Activated naive CD4-positive, alpha-beta T cell treated with anti-CD3 and anti-CD28 coated beads, Interleukin-2, amount 10 ng/mL, durations not matched to agents 7 days and 5 days (primary cell): ENCODE data around the gene ZBED4.

Experiments used
- CTCF ChIA-PET: fragments of 350-600 bp; sonication (Branson Sonifier 250); formaldehyde crosslinking; loops from one replicate; lab custom pipeline; 2021; ENCODE audit warnings: antibody characterized with exemption; lab: Charles Lee
- DNase-seq: peaks from one replicate; pipeline ENCODE4 v3.0.0-alpha.2; 2020
- H3K27ac Mint-ChIP-seq: one replicate; pipeline ENCODE4 v1.8.0; 2021; ENCODE audit warnings: mild to moderate bottlenecking, moderate library complexity, mixed read lengths
- H3K27me3 Mint-ChIP-seq: one replicate; pipeline ENCODE4 v1.8.0; 2021; ENCODE audit warnings: mild to moderate bottlenecking, mixed read lengths
- H3K36me3 Mint-ChIP-seq: one replicate; pipeline ENCODE4 v1.8.0; 2021; ENCODE audit warnings: mixed read lengths
- H3K4me1 Mint-ChIP-seq: one replicate; pipeline ENCODE4 v1.8.0; 2021; ENCODE audit warnings: mixed read lengths
- H3K4me3 Mint-ChIP-seq: one replicate; pipeline ENCODE4 v1.8.0; 2021; ENCODE audit warnings: mild to moderate bottlenecking, moderate library complexity, mixed read lengths
- H3K9me3 Mint-ChIP-seq: one replicate; pipeline ENCODE4 v1.8.0; 2021; ENCODE audit warnings: mixed read lengths

Gene ZBED4

GRCh38 chr22:49823289-49824045 is 30.2 kb upstream of the ZBED4 start:
- peaks cover 43% of the 10 kb centered on the region for H3K4me1 Mint-ChIP-seq
- CTCF ChIA-PET: no interaction called here
- no peak overlapping the region for H3K4me3 Mint-ChIP-seq
- peaks cover 54% of the 10 kb centered on the region for H3K36me3 Mint-ChIP-seq
- H3K9me3 Mint-ChIP-seq: no peaks in the 10 kb centered on the region
- no peak for DNase-seq
- peak overlapping the region; percentile 37 for H3K27ac Mint-ChIP-seq
- H3K27me3 Mint-ChIP-seq: no peaks in the 10 kb centered on the region

GRCh38 chr22:49824185-49824925 is 29.3 kb upstream of the ZBED4 start:
- H3K4me1 Mint-ChIP-seq: peaks cover 51% of the 10 kb centered on the region
- peak overlapping the region; percentile 40 for H3K4me3 Mint-ChIP-seq
- peak overlapping the region; percentile 67 for H3K27ac Mint-ChIP-seq
- CTCF ChIA-PET: no interaction called here
- DNase-seq: no peak
- no peaks in the 10 kb centered on the region for H3K27me3 Mint-ChIP-seq
- H3K9me3 Mint-ChIP-seq: no peaks in the 10 kb centered on the region
- H3K36me3 Mint-ChIP-seq: peaks cover 45% of the 10 kb centered on the region

DNA sequence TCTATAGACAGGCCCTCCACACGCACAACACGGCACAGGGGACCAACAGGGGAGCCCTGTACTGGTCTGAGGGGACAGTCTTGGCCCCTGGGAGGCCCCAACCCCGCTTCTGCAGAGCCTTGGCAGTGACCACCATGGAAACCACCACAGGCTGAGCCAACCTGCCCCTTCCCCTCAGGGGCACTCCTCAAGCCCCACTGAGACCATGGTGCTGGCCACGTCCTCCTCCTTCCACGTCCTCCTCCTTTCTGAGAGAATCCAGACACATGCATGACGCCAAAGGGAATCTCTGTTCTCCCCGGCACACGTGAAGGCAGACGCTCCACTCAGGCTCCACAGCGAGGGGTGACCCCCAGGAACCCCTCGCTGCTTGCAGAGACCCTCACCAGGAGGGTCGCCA is 28.7 kb upstream of the ZBED4 start:
- DNase-seq: no peak
- H3K36me3 Mint-ChIP-seq: peaks cover 44% of the 10 kb centered on the region
- peaks cover 56% of the 10 kb centered on the region for H3K4me1 Mint-ChIP-seq
- H3K4me3 Mint-ChIP-seq: peak overlapping the region; percentile 91
- CTCF ChIA-PET: no interaction called here
- H3K27ac Mint-ChIP-seq: peak overlapping the region; percentile 19
- H3K27me3 Mint-ChIP-seq: no peaks in the 10 kb centered on the region
- H3K9me3 Mint-ChIP-seq: no peaks in the 10 kb centered on the region

DNA sequence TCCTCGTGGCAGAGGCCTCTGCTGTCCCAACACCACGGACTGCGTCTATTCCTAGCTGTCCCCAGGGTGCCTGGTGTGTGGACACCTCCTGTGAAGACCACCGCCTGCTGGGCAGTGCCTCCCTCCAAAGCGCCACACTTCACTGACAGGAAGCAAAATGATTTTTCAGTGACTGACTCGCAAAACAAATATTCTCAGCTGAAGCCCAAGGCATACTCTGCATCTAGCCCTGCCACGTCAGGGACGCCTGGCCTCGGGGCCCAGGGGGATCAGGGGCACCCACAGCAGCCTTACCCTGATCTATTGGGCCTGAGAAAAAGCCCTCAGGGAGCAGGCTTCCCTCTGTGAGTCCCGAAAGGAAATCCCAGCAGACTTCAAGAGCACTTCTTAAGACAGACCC is 28.2 kb upstream of the ZBED4 start:
- DNase-seq: no peak
- Mint-ChIP-seq H3K4me3 (peak overlapping the region; percentile 91), H3K9me3 (no peaks in the 10 kb centered on the region), H3K4me1 (peaks cover 60% of the 10 kb centered on the region), H3K27me3 (no peaks in the 10 kb centered on the region), H3K36me3 (peaks cover 41% of the 10 kb centered on the region), H3K27ac (peak overlapping the region; percentile 95)
- CTCF ChIA-PET: no interaction called here

- Mint-ChIP-seq H3K36me3 (peaks cover 37% of the 10 kb centered on the region), H3K4me3 (peak overlapping the region; percentile 91), H3K27ac (peak overlapping the region; percentile 95), H3K27me3 (peaks cover 4% of the 10 kb centered on the region), H3K9me3 (peaks cover 3% of the 10 kb centered on the region), H3K4me1 (peaks cover 57% of the 10 kb centered on the region)
- DNase-seq: peak; percentile 70
- CTCF ChIA-PET: interaction anchor here (0.9 kb wide), 1 partner anchor 13 kb away, joined by 3 read pairs; no protein-coding TSS in a partner anchor
These were observed 27.6 kb upstream of the ZBED4 start for GRCh38 chr22:49825944-49826602.

- CTCF ChIA-PET: interaction anchor here (0.9 kb wide), 1 partner anchor 13 kb away, joined by 3 read pairs; no protein-coding TSS in a partner anchor
- peak overlapping the region; percentile 91 for H3K4me3 Mint-ChIP-seq
- H3K27me3 Mint-ChIP-seq: peaks cover 11% of the 10 kb centered on the region
- H3K36me3 Mint-ChIP-seq: peaks cover 38% of the 10 kb centered on the region
- peaks cover 62% of the 10 kb centered on the region for H3K4me1 Mint-ChIP-seq
- peak; percentile 64 for DNase-seq
- H3K9me3 Mint-ChIP-seq: peaks cover 4% of the 10 kb centered on the region
- peak overlapping the region; percentile 95 for H3K27ac Mint-ChIP-seq
These were observed 26.9 kb upstream of the ZBED4 start for GRCh38 chr22:49826603-49827270.

GRCh38 chr22:49827271-49827852 is 26.3 kb upstream of the ZBED4 start:
- Mint-ChIP-seq H3K27me3 (peaks cover 15% of the 10 kb centered on the region), H3K9me3 (peaks cover 4% of the 10 kb centered on the region), H3K27ac (peak overlapping the region; percentile 72), H3K4me1 (peaks cover 60% of the 10 kb centered on the region), H3K4me3 (peak overlapping the region; percentile 59), H3K36me3 (peaks cover 34% of the 10 kb centered on the region)
- DNase-seq: peak; percentile 36
- CTCF ChIA-PET: no interaction called here

GRCh38 chr22:49827853-49828598 is 25.6 kb upstream of the ZBED4 start, which contains the start of gene BRD1:
TSS of gene BRD1 (minus strand) at chr22:49827873. CDS start at chr22:49824317, 3,556 bp downstream.
- Mint-ChIP-seq H3K9me3 (peaks cover 4% of the 10 kb centered on the region), H3K4me1 (peaks cover 56% of the 10 kb centered on the region), H3K27ac (peak within 1 kb of the TSS; percentile 97), H3K27me3 (peaks cover 15% of the 10 kb centered on the region), H3K36me3 (peaks cover 28% of the 10 kb centered on the region), H3K4me3 (peak within 1 kb of the TSS; percentile 91)
- CTCF ChIA-PET: no interaction called here
- DNase-seq: peak; percentile 66

DNA sequence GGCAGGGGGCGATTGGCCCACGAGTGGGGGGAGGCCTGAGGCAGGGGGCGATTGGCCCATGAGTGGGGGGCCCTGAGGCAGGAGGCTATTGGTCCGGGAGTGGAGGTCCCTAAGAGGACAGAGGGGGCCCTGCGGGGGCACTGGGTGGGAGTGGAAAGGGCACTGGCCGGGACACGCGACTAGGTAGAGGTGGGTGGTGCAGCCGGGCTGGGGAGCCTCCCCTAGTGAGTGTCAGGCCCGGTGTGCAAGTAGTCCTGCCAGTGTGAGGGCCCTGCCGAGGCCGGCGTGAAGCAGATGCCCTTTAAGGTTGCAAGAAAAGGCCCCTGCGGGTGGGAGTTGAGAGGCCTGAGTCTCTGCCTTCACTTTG is 25.1 kb upstream of the ZBED4 start:
- H3K27ac Mint-ChIP-seq: peak overlapping the region; percentile 97
- DNase-seq: no peak
- H3K9me3 Mint-ChIP-seq: peaks cover 4% of the 10 kb centered on the region
- H3K27me3 Mint-ChIP-seq: peaks cover 18% of the 10 kb centered on the region
- peak overlapping the region; percentile 70 for H3K4me3 Mint-ChIP-seq
- peaks cover 54% of the 10 kb centered on the region for H3K4me1 Mint-ChIP-seq
- CTCF ChIA-PET: no interaction called here
- H3K36me3 Mint-ChIP-seq: peaks cover 26% of the 10 kb centered on the region

DNA sequence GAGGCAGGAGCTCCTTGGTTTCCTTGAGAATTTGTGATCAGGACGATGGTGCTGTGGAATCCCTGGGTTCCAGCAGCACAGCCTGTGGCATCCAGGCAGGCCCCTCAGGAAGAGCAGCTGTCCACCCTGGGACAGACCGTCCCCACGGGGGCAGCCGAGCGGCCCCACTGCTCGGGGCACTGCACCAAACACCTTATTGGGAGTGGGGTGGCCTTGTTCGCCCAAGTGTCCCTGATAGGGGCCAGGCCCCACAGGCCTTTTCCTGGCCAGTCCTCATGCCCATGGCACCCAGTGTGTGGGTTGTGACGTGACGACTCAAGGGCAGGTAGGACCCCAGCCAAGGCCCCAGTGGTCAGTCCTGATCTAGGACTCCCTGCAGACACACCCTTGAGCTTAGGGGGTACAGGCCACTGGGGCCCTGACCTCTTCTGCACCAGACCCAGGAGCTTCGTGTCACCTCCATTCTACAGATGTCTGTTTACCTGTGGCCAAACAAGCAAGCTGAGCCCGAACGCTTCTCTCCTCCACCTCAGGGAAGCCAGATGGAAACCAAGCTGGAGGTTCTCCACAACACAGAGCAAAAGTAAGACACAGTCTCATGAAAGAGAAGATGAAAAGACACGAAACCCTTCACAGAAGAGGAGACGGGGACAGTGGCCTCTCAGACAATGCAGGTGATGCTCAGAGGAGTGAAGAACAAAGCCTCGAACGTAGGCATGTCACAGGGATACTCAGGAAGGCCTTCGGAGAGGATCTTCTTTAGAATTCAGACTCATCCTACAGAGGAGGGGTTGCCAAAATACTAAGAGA is 24.4 kb upstream of the ZBED4 start:
- Mint-ChIP-seq H3K9me3 (peaks cover 4% of the 10 kb centered on the region), H3K27me3 (peaks cover 21% of the 10 kb centered on the region), H3K27ac (peak overlapping the region; percentile 97), H3K4me1 (peaks cover 48% of the 10 kb centered on the region), H3K36me3 (peaks cover 20% of the 10 kb centered on the region), H3K4me3 (peak overlapping the region; percentile 70)
- CTCF ChIA-PET: no interaction called here
- DNase-seq: peak; percentile 46

DNA sequence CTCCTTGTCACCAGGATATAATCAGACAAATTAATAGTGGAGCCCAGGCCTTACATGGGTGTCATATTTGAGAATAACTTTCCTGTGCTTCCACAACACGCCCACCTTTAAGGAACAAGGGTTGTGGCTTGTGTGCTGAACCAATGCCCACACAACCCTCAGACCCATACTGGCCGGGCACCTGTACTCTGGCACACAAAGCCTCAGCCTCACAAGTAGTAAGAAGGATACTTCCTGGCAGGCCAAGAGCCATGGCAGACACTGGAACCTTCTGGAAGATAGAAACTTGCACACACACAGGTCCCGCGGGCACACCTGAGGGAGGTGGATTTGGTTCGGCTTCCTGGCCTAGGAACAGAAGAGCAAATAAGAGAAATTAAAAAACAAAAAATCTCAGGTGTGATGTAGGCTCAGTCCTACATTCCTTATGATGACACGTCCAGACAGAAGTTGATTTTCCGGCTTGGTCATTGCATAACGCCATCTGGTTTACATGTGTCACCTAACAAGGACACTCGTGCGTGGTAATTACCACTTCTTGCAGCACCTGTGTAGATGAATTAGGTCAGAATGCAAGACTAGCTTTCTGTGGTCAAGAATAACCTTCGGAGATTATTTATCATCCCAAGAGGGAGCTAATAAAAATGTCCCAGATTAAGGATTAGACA is 20.2 kb upstream of the ZBED4 start:
- no peak for DNase-seq
- Mint-ChIP-seq H3K27ac (no peak overlapping the region), H3K36me3 (peaks cover 4% of the 10 kb centered on the region), H3K27me3 (peaks cover 31% of the 10 kb centered on the region), H3K4me1 (peaks cover 41% of the 10 kb centered on the region), H3K9me3 (peaks cover 4% of the 10 kb centered on the region), H3K4me3 (no peak overlapping the region)
- CTCF ChIA-PET: no interaction called here
